ENCODE results near the gene ADGRL1. TPM values are rescaled to one million over a fixed set of nuclear protein-coding genes. Genes with fewer than 3 reads are reported as not detected.
"Not testable (repeated sequence)": the region's sequence is repeated elsewhere in the genome, so short reads cannot be mapped to it uniquely, and the experiment has no call there.

The ADGRL1 gene
- total RNA-seq, 1 experiment from 2014 or later: 88.6 TPM

DNA sequence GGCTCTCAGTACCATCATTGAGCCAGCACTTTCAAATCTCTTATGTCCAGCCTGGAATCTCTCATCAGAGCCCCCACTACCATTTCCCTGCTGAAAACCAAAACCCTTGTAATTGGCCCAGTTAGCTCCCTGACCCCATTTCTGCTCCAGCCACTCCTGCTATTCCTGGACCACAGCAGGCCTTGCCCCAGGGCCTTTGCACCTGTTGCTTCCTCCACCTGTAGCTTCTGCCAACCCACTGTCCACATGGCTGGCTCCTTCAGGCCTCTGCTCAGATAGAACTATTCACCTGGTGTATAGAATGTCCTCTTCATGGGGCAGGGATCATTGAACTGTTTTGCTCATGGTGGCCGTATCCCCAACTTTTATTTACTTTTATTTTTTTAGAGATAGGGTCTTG is 20.3 kb downstream of the ADGRL1 start:
- H3K4me3 ChIP-seq (replicated peaks in 1 of 2; ENCODE audit: low read depth in 1 of 2, low read length in 2 of 2); H3K4me2 ChIP-seq (ENCODE audit: low read length); H4K20me1 ChIP-seq (ENCODE audit: insufficient read depth); DNase-seq (ENCODE audit: low read depth, low spot score); H3K36me3 ChIP-seq (ENCODE audit: control insufficient read depth in 1 of 2, insufficient read depth in 2 of 2, low read length in 2 of 2); H3K9ac ChIP-seq (ENCODE audit: low read length); BruUV-seq (replicated peaks); CTCF ChIA-PET; H3K27me3 ChIP-seq (ENCODE audit: insufficient read depth, low read length); H3K4me1 ChIP-seq (ENCODE audit: control insufficient read depth in 1 of 2, insufficient read depth in 2 of 2, low read length in 2 of 2); H3K9me3 ChIP-seq (ENCODE audit: control insufficient read depth in 1 of 2, insufficient read depth in 1 of 2, low read depth in 1 of 2, low read length in 2 of 2); ATAC-seq; H3K9me2 ChIP-seq (ENCODE audit: insufficient read depth); H3K27ac ChIP-seq (ENCODE audit: low read depth, low read length); RAD21 ChIA-PET (ENCODE audit: low non-redundant PET in 1 of 2, low total read pairs in 2 of 2, uncharacterized antibody in 2 of 2, unreplicated experiment in 2 of 2); H2AFZ ChIP-seq (ENCODE audit: low read depth, low read length, poor library complexity, severe bottlenecking); intact Hi-C loops (cut with micrococcal nuclease): not testable (repeated sequence)
- peaks cover 74% of the 10 kb centered on the region for H3K79me2 ChIP-seq (ENCODE audit: insufficient read depth, low read length)
- POLR2A ChIA-PET: interaction anchor here (0.6 kb wide), 1 partner anchor 841 kb away, joined by 5 read pairs; no protein-coding TSS in a partner anchor

DNA sequence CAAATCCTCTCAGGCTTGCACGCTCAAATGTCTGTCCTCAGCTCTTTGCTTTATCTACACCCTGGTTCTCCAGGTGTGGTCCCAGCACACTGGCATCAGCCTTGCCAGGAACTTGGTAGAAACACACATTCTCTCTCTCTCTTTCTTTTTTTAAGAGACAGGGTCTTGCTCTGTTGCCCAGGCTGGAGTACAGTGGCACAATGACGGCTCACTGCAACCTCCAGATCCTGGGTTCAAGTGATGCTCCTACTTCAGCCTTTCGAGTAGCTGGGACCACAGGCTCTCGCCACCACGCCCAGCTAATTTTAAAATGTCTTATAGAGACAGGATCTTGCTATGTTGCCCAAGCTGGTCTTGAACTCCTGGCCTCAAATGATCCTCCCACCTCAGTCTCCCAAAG is 20.8 kb downstream of the ADGRL1 start:
- no peaks in the 10 kb centered on the region for H3K4me1 ChIP-seq (ENCODE audit: control insufficient read depth in 1 of 2, insufficient read depth in 2 of 2, low read length in 2 of 2)
- peaks cover 70% of the 10 kb centered on the region for H3K79me2 ChIP-seq (ENCODE audit: insufficient read depth, low read length)
- no peaks in the 10 kb centered on the region for H3K27me3 ChIP-seq (ENCODE audit: insufficient read depth, low read length)
- DNase-seq (ENCODE audit: low read depth, low spot score) (no peak), ATAC-seq (no peak)
- no peaks in the 10 kb centered on the region; a peak in 1 of 4 replicates for H3K36me3 ChIP-seq (ENCODE audit: control insufficient read depth in 1 of 2, insufficient read depth in 2 of 2, low read length in 2 of 2)
- H4K20me1 ChIP-seq (ENCODE audit: insufficient read depth): no peaks in the 10 kb centered on the region
- H3K9me3 ChIP-seq (ENCODE audit: control insufficient read depth in 1 of 2, insufficient read depth in 1 of 2, low read depth in 1 of 2, low read length in 2 of 2): no peaks in the 10 kb centered on the region
- no peak overlapping the region for H3K4me2 ChIP-seq (ENCODE audit: low read length)
- RAD21 ChIA-PET (ENCODE audit: low non-redundant PET in 1 of 2, low total read pairs in 2 of 2, uncharacterized antibody in 2 of 2, unreplicated experiment in 2 of 2): no interaction called here
- H3K9me2 ChIP-seq (ENCODE audit: insufficient read depth): no peaks in the 10 kb centered on the region
- intact Hi-C loops (cut with micrococcal nuclease): no loop called here
- no peak overlapping the region for H2AFZ ChIP-seq (ENCODE audit: low read depth, low read length, poor library complexity, severe bottlenecking)
- no peak overlapping the region for H3K4me3 ChIP-seq (replicated peaks in 1 of 2; ENCODE audit: low read depth in 1 of 2, low read length in 2 of 2)
- H3K27ac ChIP-seq (ENCODE audit: low read depth, low read length): no peak overlapping the region
- no peak overlapping the region for H3K9ac ChIP-seq (ENCODE audit: low read length)
- no TSS peak for BruUV-seq (replicated peaks)
- CTCF ChIA-PET: interaction anchor here (1.2 kb wide), 1 partner anchor 49 kb away, joined by 3 read pairs; the partner anchor contains the start of gene ASF1B
- POLR2A ChIA-PET: no interaction called here
- TF ChIP-seq FOSL1 (IDR thresholded peaks at IDR 0.05; ENCODE audit: low read depth): no peak
- no peak for TF ChIP-seq EZH2 (IDR thresholded peaks at IDR 0.05)
- TF ChIP-seq CBX3 (IDR thresholded peaks at IDR 0.05; ENCODE audit: low read depth): no peak
- TF ChIP-seq, protein P1, sequence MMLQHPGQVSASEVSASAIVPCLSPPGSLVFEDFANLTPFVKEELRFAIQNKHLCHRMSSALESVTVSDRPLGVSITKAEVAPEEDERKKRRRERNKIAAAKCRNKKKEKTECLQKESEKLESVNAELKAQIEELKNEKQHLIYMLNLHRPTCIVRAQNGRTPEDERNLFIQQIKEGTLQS (IDR thresholded peaks at IDR 0.05): no peak
- no peak for TF ChIP-seq JUND (IDR thresholded peaks at IDR 0.05)
- TF ChIP-seq, protein P2, sequence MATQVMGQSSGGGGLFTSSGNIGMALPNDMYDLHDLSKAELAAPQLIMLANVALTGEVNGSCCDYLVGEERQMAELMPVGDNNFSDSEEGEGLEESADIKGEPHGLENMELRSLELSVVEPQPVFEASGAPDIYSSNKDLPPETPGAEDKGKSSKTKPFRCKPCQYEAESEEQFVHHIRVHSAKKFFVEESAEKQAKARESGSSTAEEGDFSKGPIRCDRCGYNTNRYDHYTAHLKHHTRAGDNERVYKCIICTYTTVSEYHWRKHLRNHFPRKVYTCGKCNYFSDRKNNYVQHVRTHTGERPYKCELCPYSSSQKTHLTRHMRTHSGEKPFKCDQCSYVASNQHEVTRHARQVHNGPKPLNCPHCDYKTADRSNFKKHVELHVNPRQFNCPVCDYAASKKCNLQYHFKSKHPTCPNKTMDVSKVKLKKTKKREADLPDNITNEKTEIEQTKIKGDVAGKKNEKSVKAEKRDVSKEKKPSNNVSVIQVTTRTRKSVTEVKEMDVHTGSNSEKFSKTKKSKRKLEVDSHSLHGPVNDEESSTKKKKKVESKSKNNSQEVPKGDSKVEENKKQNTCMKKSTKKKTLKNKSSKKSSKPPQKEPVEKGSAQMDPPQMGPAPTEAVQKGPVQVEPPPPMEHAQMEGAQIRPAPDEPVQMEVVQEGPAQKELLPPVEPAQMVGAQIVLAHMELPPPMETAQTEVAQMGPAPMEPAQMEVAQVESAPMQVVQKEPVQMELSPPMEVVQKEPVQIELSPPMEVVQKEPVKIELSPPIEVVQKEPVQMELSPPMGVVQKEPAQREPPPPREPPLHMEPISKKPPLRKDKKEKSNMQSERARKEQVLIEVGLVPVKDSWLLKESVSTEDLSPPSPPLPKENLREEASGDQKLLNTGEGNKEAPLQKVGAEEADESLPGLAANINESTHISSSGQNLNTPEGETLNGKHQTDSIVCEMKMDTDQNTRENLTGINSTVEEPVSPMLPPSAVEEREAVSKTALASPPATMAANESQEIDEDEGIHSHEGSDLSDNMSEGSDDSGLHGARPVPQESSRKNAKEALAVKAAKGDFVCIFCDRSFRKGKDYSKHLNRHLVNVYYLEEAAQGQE (IDR thresholded peaks at IDR 0.05; ENCODE audit: low read depth): no peak
- TF ChIP-seq, protein P3, sequence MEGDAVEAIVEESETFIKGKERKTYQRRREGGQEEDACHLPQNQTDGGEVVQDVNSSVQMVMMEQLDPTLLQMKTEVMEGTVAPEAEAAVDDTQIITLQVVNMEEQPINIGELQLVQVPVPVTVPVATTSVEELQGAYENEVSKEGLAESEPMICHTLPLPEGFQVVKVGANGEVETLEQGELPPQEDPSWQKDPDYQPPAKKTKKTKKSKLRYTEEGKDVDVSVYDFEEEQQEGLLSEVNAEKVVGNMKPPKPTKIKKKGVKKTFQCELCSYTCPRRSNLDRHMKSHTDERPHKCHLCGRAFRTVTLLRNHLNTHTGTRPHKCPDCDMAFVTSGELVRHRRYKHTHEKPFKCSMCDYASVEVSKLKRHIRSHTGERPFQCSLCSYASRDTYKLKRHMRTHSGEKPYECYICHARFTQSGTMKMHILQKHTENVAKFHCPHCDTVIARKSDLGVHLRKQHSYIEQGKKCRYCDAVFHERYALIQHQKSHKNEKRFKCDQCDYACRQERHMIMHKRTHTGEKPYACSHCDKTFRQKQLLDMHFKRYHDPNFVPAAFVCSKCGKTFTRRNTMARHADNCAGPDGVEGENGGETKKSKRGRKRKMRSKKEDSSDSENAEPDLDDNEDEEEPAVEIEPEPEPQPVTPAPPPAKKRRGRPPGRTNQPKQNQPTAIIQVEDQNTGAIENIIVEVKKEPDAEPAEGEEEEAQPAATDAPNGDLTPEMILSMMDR (IDR thresholded peaks at IDR 0.05 in 2 of 3, conservative IDR thresholded peaks at IDR 0.05 in 1 of 3; ENCODE audit: borderline replicate concordance in 1 of 3, insufficient read depth in 1 of 3, low read depth in 2 of 3, low read length in 2 of 3): no peak
- no peak for TF ChIP-seq CEBPB (IDR thresholded peaks at IDR 0.05; ENCODE audit: low read depth)
- TF ChIP-seq YY1 (IDR thresholded peaks at IDR 0.05; ENCODE audit: extremely low read depth, insufficient replicate concordance, low read depth, low read length): no peak
- TF ChIP-seq POLR2AphosphoS5 (IDR thresholded peaks at IDR 0.05; ENCODE audit: low read depth, low read length): no peak
- no peak for TF ChIP-seq ZNF274 (IDR thresholded peaks at IDR 0.05; ENCODE audit: low read depth, low read length)
- TF ChIP-seq SIN3A (IDR thresholded peaks at IDR 0.05; ENCODE audit: low read depth): no peak
- TF ChIP-seq ZFX (IDR thresholded peaks at IDR 0.05): no peak
- TF ChIP-seq ELF1 (IDR thresholded peaks at IDR 0.05; ENCODE audit: borderline replicate concordance, low read depth): no peak
- no peak for TF ChIP-seq TCF7L2 (IDR thresholded peaks at IDR 0.05; ENCODE audit: borderline replicate concordance, extremely low read depth, insufficient read depth, insufficient read length)
- TF ChIP-seq, protein P4, sequence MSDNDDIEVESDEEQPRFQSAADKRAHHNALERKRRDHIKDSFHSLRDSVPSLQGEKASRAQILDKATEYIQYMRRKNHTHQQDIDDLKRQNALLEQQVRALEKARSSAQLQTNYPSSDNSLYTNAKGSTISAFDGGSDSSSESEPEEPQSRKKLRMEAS (IDR thresholded peaks at IDR 0.05): no peak
- TF ChIP-seq EZH2phosphoT487 (IDR thresholded peaks at IDR 0.05; ENCODE audit: borderline replicate concordance): no peak
